Stimulated activated CD8-positive, alpha-beta memory T cell treated with anti-CD3 and anti-CD28 coated beads, Interleukin-2, amount 100 ng/mL, for 48 hours (primary cell): ENCODE data around the gene VWC2L.

Experiments
- DNase-seq, 2 donors: peaks; one replicate each; pipeline ENCODE4 v3.0.0-alpha.2; 2020; ENCODE audit warnings: low read depth in 2 of 2

The VWC2L gene

DNA sequence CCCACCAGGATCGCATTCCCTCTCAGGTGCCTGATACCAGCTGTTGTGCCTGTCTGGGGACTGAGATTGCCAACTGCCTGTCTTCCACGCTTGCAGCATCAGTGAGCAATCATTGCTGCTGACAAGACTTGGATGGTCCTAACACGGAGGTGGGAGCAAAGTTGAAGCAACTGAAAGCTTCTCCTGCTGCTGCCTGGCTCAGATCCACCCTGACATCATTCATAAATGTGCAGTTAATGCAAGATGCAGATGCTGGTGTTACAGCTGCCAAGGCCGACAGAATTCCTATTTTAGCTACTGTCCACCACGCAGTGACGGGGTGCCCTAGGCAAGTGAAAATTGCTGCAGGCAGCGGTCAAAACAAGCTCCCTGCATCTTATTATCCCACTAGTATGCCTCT, 131.4 kb downstream of the VWC2L start:
- no peak for DNase-seq

DNA sequence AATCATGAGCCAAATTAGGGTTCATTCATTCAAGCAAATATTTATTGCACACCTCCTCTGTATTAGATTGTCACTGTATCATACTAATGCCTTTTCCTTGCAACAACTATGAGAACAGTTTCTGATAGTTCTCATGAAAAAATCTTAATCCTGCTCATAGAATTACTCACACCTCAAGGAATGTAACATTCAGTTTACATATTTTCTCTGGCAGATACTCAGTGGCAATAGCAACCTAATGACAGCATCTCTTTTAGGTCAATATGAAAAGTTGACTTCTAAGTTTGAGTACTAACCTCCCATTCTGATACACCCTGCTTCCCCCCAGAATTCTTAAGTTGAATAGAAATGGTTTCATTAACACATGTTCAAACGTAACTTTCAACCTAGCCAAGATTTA, 132.0 kb downstream of the VWC2L start:
- DNase-seq: no peak

GRCh38 chr2:214543386-214543955, 132.6 kb downstream of the VWC2L start:
- DNase-seq: no peak

DNA sequence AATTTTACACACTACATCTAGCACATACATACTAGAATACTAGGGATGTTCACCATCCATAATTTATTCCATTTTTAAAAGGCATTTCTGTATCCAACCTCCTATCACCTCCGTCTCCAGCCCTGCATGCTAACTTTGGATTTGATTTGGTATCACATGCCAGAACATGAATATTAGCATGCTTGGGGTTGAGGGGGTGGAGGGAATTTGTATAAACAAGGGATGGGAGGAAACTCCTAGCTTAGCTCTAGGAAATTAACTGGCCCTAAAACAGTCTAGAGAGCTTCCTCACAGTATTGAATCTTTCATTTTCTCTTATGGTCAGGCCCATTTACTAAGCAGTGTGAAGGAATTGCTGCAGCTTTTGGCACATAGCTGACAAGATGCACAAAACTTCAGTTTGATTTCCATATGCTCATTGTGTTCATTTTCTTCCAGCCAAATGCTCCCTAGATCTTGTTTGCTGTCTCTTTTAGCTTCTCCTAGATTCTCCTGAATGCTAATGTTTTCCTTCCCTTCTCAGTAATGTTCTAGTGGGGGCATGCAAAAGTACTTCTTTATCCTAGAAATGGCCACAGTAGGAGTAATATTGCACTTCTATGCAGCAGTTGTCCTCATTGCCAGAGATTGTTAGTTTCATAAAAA, 135.2 kb downstream of the VWC2L start:
- DNase-seq: no peak

DNA sequence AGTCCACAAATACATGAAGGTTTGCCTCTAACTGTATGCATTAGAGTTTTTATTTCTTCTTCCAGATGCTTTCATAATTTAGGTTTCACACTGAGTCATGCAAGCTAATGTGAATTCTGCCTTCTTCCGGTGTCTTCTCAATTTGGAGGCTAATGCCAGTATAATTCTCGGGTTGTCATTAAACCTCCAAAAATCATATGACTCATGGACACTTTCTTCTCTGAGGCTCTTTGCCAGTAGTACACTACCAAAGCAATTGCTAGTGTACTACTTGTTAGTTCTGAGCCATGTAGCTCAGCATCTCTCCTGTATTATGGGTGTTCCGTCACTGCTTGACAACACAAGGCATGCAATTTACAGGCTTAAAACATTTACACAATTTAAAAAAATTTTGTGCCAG, 137.1 kb downstream of the VWC2L start:
- DNase-seq: no peak

- no peak for DNase-seq
Measured at GRCh38 chr2:214549946-214550345, 139.1 kb downstream of the VWC2L start.

DNA sequence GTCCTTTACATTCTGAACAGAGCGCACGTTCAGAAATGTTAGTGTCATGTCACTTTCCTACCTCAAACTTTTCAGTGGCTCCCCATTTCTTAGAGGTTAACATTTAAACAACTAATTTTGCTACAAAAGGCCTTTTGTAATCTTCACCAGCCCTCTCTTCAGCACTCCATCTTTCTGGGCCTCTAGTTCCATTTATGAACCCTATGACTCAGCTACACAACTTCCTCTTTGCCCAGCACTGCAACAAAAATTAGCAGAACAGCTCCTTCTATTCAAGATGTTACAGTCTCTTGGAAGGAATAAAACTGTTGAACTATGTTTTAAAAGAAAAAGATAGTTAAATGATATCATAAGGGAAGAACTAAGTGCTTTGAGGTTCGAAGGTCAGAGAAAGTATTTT, 139.9 kb downstream of the VWC2L start:
- DNase-seq: no peak

DNA sequence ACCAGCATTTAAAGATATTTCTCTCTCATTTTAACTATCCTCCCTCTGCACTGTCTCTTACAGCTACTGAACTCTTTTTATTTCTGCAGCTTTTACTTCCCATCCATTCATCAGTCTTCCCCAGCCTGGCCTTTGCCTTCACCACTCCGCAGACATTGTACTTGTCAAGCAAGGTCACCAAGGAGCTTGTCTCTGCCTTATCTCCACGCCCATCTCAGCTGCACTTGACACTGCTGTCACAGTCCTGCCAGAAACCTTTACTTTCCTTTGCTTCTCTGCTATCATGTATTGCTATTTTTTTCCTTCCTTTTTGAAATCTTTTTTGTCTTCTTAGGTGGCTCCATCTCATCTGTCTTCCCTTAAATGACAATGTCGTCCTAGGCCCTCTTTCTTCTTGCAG, 147.0 kb downstream of the VWC2L start:
- DNase-seq: no peak

GRCh38 chr2:214558341-214558740, 147.5 kb downstream of the VWC2L start:
- DNase-seq: no peak

DNA sequence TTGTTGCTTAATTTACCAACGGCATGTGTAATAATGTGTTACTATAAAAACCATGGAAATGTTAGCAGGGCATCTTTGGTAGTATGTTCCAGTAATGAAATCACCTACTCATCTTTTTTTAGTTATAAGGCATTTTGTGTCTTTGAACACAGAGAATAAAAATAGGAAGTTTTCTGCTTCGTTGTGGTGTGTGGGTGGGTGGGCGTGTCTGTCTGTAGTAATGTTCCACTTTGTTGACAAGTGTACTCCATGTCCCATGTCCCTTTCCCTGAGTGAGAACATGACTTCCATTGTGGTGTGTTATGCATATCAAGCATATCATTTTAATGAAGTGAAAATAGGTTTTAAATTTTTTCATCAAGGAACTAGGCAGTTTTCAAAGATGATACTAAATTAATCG, 149.3 kb downstream of the VWC2L start:
- no peak for DNase-seq

GRCh38 chr2:214560618-214561190, 149.8 kb downstream of the VWC2L start:
- DNase-seq: no peak

- no peak for DNase-seq
Measured at GRCh38 chr2:214565246-214565645, 154.4 kb downstream of the VWC2L start.

GRCh38 chr2:214566457-214566856, 155.6 kb downstream of the VWC2L start:
- no peak for DNase-seq

DNA sequence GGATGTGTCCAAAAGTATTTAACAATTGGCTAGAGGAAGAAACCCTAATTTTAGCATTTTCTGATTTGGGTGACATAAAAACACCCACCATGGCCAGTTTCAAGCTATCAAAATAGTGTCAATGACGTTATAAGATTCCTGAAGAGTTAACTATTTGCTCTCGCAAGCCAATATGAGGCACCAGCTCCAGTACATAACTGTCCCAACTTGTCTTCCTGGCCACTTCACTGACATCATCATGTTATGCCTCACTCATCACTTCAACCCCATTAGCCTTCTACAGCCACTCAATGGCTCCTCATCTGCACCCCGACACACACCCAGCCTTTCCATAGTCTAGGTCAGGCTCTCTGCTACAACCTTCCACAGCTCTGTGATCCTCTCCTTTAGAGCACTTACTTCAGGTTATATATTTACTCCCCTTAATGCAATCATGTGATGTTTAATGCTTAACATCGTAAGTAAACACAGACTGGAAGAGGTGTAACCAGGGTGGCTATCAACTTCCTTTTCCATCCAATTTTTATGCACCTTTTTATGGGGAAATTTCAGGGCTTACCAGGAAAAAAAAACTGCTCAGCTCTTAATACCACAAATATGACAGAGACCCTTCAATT, 158.7 kb downstream of the VWC2L start:
- no peak for DNase-seq

GRCh38 chr2:214574084-214574781, 163.4 kb downstream of the VWC2L start:
- DNase-seq: no peak

DNA sequence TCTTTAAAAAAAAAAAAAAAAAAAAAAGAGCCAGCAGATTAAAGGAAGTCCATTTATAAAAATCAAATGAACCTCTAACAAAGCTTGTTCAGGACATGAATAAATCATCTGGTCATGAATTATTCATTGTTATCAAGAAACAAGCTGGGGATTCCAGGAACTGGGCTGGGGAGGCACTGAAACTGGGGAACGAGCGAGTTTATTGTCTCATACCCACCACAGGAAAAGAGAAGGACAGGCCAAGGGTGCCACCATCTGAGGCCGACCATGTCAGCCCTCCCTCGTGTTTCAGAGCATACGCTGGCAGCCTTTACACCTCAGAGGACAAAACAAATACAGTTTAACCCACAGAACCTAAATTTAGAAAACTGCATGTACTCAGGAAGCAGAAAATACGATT, 164.2 kb downstream of the VWC2L start:
- DNase-seq: no peak

DNA sequence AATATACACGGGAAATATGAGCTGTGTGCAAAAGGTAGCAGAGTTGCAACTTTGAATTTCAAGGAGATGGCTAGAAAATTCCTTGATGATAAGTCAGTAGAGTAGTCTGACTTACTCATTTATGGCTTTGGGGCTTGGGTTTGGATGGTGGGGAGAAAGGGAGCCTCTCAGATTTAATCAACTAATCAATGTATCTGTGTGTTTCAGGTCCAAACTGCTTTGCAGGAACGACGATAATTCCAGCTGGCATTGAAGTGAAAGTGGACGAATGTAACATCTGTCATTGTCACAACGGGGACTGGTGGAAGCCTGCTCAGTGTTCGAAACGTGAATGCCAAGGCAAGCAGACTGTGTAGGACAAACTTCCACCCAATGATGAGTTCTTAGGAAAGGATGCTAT, 164.6 kb downstream of the VWC2L start:
- no peak for DNase-seq

DNA sequence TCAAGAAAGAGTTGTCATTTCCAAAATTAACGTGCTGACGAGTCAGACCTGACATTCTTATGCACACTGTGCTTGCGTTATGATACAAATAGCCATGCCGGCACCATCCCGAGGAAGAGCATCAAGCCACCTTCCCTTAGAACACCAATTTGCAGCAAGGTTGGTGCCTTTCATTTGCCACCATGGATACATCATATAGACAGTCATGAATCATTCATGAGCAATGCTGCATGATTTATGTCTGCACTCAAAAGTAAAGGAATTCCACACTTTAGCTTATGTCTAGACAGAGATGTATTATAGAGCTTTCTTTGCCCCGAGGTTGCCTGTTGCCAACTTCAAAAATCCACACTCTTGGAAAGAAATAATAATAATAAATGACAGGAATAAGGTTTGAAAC, 166.9 kb downstream of the VWC2L start:
- DNase-seq: no peak

- no peak for DNase-seq
Measured at GRCh38 chr2:214578442-214578841, 167.6 kb downstream of the VWC2L start.

GRCh38 chr2:214579035-214579434, 168.2 kb downstream of the VWC2L start:
- DNase-seq: no peak

- no peak for DNase-seq
Measured at GRCh38 chr2:214587442-214587841, 176.6 kb downstream of the VWC2L start.

DNA sequence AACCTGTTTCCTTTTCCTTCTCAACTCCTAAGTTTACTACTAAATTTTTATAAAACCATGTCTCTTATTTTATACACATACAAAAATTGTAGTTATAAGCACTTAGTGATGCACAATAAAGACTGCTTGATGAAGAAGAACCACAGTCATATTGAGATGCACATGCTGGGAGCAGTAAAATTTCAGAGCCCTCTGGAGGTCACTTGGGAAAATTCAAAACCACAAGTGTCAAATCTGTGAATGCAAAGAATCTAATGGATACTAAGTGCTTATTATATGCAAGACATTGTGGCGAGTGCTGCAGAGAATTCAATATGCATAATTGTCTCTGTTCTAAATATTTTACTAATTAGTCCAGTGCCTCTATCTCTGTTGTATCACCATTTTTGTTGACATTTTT, 180.5 kb downstream of the VWC2L start:
- no peak for DNase-seq

DNA sequence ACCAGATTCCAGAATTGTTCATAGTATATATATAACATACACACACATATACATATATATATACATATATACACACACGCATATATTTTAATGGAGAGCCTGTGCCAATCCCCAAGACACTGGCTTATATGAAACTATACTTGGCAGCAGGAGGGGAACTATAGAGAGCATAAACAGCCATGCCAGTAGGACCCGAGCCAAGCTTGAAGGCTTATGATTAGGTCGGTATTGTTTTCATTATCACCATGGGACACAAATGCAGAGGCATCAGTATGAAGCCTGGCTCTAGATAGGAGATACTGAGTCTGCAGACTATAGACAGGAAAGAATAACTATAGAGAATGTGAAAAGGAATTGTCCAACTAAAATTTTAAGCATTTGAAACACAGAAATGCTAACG, 181.2 kb downstream of the VWC2L start:
- DNase-seq: no peak
